KBM-7 (cell line): ENCODE measurements around the gene OR52A1.
"Not testable (repeated sequence)": the region's sequence is repeated elsewhere in the genome, so short reads cannot be mapped to it uniquely, and the experiment has no call there.

ENCODE experiments used
- DNase-seq: peaks from one replicate; pipeline ENCODE4 v3.0.0-alpha.2; 2015
- in situ Hi-C: fragments of 300-500 bp; cut with MboI; formaldehyde crosslinking; loops from 2 replicates; pipeline ENCODE4 v1.14.3; 2020; ENCODE audit warnings: low sequenced_read_pairs, low pct_unique_long_range_greater_than_20kb, mixed read lengths

Gene OR52A1

GRCh38 chr11:5154657-5155056 is at the start of gene OR52A1:
OR52A1 (minus strand) TSS chr11:5154757; CDS start chr11:5152369, 2,388 bp downstream.
- no peak for DNase-seq
- in situ Hi-C loops, result no loop called here

GRCh38 chr11:5203366-5203765 is 48.8 kb upstream of the OR52A1 start:
- in situ Hi-C loops, result no loop called here
- DNase-seq, result no peak

GRCh38 chr11:5200582-5200981 is 46.0 kb upstream of the OR52A1 start, which contains the start of gene OR51V1:
OR51V1 (minus strand) TSS chr11:5200682; CDS start chr11:5200682, 0 bp downstream.
- in situ Hi-C loops, result no loop called here
- DNase-seq, result no peak

- DNase-seq, result no peak
- in situ Hi-C loops, result no loop called here
Measured at GRCh38 chr11:5198285-5198684, 43.7 kb upstream of the OR52A1 start.

GRCh38 chr11:5197536-5197935 is 43.0 kb upstream of the OR52A1 start:
- DNase-seq, result no peak
- in situ Hi-C loops, result no loop called here

GRCh38 chr11:5196731-5197130 is 42.2 kb upstream of the OR52A1 start:
- no peak for DNase-seq
- in situ Hi-C loops, result no loop called here

- in situ Hi-C loops, result no loop called here
- no peak for DNase-seq
Measured at GRCh38 chr11:5196067-5196466, 41.5 kb upstream of the OR52A1 start.

- DNase-seq, result no peak
- in situ Hi-C loops, result no loop called here
Measured at GRCh38 chr11:5192738-5193137, 38.2 kb upstream of the OR52A1 start.

- DNase-seq, result no peak
- in situ Hi-C loops, result no loop called here
Measured at GRCh38 chr11:5188201-5188600, 33.6 kb upstream of the OR52A1 start.

GRCh38 chr11:5178046-5178837 is 23.7 kb upstream of the OR52A1 start:
- in situ Hi-C loops, result no loop called here
- no peak for DNase-seq

- in situ Hi-C loops, result no loop called here
- no peak for DNase-seq
Measured at GRCh38 chr11:5174934-5175333, 20.4 kb upstream of the OR52A1 start.

- DNase-seq, result no peak
- in situ Hi-C loops, result no loop called here
Measured at GRCh38 chr11:5171856-5172255, 17.3 kb upstream of the OR52A1 start.

GRCh38 chr11:5165898-5166297 is 11.3 kb upstream of the OR52A1 start:
- in situ Hi-C loops, result not testable (repeated sequence)

GRCh38 chr11:5164807-5165206 is 10.2 kb upstream of the OR52A1 start:
- in situ Hi-C loops, DNase-seq: not testable (repeated sequence)

More at GRCh38 chr11:5165898-5166297, 11.3 kb upstream of the OR52A1 start:
- DNase-seq, result not testable (repeated sequence)

GRCh38 chr11:5161045-5161444 is 6.5 kb upstream of the OR52A1 start:
- DNase-seq, in situ Hi-C loops: not testable (repeated sequence)

- in situ Hi-C loops, result not testable (repeated sequence)
Measured at GRCh38 chr11:5160217-5160616, 5.7 kb upstream of the OR52A1 start.

GRCh38 chr11:5159806-5160205 is 5.2 kb upstream of the OR52A1 start:
- in situ Hi-C loops, result no loop called here
- no peak for DNase-seq

More at GRCh38 chr11:5160217-5160616, 5.7 kb upstream of the OR52A1 start:
- DNase-seq, result not testable (repeated sequence)

GRCh38 chr11:5153574-5154431 is 754 bp downstream of the OR52A1 start:
- in situ Hi-C loops, result no loop called here

GRCh38 chr11:5151713-5152153 is 2.8 kb downstream of the OR52A1 start:
- no peak for DNase-seq

More at GRCh38 chr11:5153574-5154431, 754 bp downstream of the OR52A1 start:
- DNase-seq, result peak; percentile 0

GRCh38 chr11:5144206-5144605 is 10.4 kb downstream of the OR52A1 start:
- in situ Hi-C loops, DNase-seq: not testable (repeated sequence)

More at GRCh38 chr11:5151713-5152153, 2.8 kb downstream of the OR52A1 start:
- in situ Hi-C loops, result no loop called here
